ENCODE results near the gene DPP6.

GRCh38 chr7:154287356-154287755 lies 235.2 kb downstream of the DPP6 start:
- TF ChIP-seq CTCF (IDR thresholded peaks at IDR 0.05): peak; percentile 22
- no peak for TF ChIP-seq EZH2 (IDR thresholded peaks at IDR 0.05)

Measured in neural progenitor cell (in vitro differentiated cells).